Measurements from ENCODE around the gene IGSF9.

The IGSF9 gene

DNA sequence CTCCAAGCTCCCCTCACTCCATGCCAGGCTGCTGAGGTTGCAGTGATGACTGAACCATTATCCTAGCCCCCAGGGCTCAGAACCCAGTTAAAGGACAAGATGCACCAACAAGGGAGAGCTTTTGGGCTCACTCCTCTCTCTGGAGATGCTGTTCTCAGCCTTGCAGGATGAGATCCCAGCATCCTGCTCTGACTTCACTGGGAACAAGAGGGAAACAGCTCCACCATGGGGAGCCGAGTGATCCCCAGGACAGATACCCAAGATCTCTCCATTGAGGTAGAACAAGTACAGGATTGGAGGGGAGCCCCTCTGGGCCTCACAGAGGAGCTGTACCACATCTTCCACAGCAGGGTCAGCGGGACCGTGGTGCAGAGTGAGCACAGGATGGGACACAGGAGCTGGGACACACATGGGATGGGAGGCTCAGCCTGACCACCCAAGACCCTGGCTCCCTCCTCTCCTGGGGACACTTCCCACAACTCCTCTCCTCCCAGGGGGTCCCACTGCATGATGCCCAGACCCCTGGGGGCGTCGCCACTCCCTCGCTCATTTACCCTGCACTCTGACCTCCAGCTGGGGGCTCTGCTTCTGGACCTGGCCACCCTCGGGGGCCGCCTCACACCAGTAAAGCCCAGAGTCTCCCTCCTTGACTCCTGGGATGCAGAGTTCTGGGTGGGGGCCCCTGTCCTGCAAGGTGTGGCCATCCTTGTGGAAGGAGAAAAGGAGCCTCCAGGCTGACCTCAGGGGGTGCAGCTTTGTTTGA lies 27.2 kb upstream of the IGSF9 start:
- no peak for DNase-seq

- no peak for DNase-seq
These were observed 25.5 kb upstream of the IGSF9 start for GRCh38 chr1:159970932-159971342.

DNA sequence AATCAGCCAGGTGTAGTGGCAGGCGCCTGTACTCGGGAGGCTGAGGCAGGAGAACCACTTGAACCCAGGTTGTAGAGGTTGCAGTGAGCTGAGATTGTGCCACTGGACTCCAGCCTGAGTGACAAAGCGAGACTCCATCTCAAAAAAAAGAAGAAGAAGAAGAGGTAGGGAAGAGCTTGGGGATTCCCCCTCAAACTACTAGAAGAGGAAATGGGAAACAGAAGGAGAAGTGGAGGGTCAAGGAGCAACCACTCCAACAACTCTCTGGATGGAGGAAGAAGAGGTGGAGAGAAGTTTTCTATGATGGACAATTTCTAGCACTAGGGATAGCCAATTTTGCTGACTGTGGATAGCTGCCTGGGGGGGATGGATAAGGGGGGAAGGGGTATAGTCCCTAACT lies 23.5 kb upstream of the IGSF9 start:
- no peak for DNase-seq

DNA sequence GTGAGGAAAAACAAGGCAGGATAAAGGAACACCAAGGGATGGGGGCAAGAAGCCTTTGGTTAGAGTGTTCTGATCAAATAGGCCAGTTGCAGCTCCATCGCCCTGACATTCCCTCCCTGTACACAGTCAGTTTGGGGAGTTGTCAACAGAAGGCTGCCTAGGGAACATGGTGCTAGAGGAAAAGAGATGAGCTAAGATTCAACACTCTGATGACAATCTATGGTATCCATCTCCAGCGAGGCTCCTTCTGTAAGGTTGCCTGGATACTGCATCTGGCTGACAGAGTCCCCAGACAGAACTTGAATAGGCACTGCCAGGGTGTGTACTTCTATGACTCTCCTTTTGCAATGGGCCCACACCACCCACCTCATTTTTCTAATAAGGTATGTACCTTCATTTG lies 19.9 kb upstream of the IGSF9 start:
- DNase-seq = no peak

DNA sequence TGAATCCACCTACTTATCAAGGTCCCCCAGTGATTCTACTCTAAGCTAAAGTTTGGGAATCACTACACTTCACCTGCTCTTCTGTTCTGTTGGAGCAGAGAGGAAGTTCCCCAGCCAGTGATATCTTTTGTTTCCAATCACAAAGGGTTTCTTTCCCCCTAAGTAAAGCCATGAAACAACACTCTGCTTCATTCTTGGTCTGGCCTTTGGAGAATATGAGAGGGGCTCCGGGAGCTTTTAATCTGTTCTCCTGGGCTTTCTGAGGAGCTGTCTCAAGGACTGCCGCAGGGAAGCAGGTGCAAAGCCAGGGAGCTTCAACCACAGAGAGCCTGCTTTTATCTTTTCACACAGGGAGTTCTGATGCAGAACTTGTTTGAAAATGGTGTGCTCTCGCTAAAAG lies 18.7 kb upstream of the IGSF9 start:
- DNase-seq = no peak

DNA sequence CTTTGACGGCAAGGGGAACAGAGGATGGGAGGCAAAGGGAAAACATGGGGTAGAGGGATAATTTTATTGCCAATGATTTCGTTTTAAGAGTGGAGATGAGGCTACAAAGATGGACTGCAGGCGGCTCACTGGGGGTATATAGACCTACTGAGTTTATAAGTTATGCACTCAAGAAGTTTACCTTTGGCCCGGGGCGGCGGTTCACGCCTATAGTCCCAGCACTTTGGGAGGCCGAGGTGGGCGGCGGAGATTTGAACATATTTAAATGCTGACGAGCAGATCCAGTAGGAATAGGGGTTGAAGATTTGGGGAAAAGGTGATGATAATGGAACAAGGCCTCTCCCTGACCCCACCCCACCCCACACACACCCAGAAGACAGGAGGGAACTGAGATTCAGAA lies 16.8 kb upstream of the IGSF9 start:
- DNase-seq = no peak

DNA sequence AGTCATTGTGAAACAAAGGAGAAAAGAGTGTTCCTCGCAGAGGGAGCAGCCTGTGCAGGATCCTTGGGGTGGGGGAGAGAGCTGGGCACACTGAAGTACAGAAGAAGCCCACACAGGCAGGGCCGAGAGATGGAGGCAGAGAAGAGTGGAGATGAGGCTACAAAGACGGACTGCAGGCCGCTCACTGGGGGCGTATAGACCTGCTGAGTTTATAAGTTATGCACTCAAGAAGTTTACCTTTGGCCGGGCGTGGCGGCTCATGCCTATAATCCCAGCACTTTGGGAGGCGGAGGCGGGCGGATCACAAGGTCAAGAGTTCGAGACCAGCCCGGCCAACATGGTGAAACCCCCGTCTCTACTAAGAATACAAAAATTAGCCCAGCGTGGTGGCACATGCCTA lies 16.2 kb upstream of the IGSF9 start:
- DNase-seq = no peak

DNA sequence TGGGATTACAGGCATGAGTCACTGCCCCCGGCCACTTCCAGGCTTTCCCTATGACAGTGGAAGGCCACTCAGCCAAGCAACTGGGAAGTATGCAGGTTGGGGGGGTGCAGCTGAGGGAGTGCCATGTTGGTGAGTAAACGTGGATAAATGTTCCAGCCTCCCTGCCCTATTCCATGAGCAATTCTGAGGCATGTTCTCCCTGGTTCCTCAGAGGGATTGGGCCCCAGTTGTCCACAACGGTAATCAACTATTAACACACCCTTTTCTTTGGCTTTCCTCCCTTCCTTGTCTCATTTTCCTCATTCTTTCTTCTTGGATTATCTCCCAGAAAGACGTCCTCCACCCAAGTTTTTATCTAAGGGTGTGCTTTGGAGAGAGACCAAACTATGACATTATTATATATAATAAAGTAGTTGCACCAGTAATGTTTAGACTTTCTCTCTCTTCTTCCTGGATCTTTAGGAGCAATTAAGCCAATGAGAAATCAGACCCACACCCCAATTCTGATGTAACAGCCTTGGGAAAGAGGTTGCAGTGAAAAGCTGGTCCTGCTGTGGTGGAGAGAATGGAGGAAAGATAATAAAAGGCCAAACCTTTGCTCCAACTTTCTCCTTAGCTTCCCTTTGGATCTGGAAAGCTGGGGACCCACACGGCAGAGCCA lies 15.4 kb upstream of the IGSF9 start:
- DNase-seq = no peak

DNA sequence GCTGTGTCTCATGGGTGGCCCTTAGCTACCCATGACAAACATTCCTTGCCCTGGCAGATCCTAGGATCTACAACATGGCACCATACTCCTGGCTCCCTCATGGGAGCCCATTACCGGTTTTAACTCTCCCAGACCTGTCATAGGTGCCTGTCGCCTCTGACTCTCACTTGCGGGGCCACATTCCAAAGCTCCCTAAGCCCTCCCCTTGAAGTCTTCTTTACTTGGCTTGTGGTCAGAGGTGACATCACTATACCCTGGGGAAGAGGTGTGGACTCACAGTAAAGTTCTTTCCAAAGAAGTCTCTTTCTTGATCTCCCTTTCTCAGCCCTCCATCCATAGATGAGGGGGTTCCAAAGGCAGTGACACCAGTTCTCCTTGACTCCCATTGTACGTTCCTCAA lies 14.0 kb upstream of the IGSF9 start:
- no peak for DNase-seq

- DNase-seq = no peak
These were observed 13.4 kb upstream of the IGSF9 start for GRCh38 chr1:159958719-159959380.

DNA sequence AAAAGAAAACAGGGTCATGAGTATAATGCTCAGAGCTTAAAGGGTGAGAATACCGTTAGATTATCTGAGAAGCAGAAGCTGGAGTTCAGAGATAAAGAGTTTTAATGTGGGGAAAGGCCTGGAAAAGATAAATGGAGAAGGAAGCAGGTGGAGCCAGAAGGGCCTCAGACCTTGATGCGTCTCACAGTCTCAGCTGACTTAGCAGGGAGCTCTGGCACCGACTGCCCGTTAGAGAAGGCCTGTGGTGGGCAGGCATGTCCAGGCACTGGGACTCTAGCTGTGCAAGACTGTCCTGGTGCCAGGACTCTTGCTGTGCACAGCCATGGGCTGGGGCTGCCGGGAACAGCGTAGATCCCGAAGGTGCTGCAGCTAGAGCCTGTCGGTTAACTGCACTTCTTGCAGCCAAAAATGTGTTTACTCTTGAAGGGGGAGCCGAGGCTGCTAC lies 12.4 kb upstream of the IGSF9 start:
- DNase-seq = no peak

GRCh38 chr1:159955456-159955855 lies 10.0 kb upstream of the IGSF9 start:
- no peak for DNase-seq

- no peak for DNase-seq
These were observed 8.4 kb upstream of the IGSF9 start, which contains the start of gene SLAMF9 for GRCh38 chr1:159953536-159954515. Gene SLAMF9, minus strand, starts transcription at chr1:159954237. Its CDS starts 100 bp downstream, at chr1:159954137.

- DNase-seq = no peak
These were observed 7.5 kb upstream of the IGSF9 start for GRCh38 chr1:159952932-159953331.

GRCh38 chr1:159951551-159951950 lies 6.1 kb upstream of the IGSF9 start:
- no peak for DNase-seq

DNA sequence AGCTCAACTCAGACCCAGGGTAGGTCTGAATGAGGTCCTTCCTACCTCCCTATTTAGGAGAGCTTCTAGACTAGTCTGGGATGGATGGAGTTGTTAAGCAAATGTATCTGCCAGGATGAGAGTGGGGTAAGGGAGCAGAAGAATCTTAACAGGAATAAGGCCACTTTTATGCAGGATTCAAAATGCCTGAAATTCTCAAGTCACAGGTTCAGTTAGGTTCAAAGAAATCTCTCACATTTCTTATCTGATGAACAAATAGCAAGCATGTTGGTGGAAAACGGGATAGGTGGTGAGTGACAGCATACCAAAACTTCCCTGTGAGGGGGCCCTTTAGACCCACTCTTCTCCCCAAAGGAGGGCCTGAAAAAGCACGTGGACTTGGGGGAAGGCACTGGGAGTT lies 5.6 kb upstream of the IGSF9 start:
- DNase-seq = no peak

DNA sequence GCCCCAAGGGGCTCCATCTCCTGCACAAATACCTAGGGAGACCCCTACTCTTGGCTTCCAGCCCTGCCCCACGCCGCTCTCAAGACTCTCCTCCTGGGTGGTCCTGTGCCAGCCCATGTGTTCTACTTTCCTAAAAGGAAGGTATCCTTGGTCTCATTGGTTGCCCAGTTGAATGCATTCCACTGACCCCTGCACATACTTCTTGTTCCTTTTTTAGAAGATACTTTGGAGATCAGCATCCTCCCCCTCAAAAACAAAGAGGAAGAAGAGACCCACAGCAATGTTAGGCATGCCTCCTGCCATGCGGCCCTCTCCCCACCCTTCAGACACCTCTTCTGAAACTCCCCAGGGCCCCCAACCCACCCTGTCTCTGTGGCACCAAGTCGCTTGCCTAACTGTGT lies 4.6 kb upstream of the IGSF9 start:
- no peak for DNase-seq

DNA sequence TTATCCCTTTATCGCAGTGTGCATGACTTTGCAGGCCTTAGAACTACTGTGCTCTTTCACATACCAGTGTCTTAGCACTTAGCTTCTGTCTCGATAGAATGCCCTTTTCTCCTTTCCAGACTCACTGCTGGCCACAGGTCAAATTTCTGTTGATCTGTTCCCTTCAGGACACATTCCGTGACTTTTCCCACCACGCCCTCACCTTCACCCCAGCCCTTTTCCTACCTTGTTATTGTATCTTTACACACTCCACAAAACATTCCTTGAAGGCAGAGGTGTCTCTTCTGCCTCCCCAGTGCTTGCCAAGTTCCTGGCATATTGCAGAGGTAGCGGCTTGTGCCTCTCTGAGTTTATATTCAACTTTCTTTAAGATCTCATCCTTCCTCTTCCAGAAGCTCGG lies 3.7 kb upstream of the IGSF9 start:
- no peak for DNase-seq

- DNase-seq = no peak
These were observed 2.5 kb upstream of the IGSF9 start for GRCh38 chr1:159947942-159948341.

DNA sequence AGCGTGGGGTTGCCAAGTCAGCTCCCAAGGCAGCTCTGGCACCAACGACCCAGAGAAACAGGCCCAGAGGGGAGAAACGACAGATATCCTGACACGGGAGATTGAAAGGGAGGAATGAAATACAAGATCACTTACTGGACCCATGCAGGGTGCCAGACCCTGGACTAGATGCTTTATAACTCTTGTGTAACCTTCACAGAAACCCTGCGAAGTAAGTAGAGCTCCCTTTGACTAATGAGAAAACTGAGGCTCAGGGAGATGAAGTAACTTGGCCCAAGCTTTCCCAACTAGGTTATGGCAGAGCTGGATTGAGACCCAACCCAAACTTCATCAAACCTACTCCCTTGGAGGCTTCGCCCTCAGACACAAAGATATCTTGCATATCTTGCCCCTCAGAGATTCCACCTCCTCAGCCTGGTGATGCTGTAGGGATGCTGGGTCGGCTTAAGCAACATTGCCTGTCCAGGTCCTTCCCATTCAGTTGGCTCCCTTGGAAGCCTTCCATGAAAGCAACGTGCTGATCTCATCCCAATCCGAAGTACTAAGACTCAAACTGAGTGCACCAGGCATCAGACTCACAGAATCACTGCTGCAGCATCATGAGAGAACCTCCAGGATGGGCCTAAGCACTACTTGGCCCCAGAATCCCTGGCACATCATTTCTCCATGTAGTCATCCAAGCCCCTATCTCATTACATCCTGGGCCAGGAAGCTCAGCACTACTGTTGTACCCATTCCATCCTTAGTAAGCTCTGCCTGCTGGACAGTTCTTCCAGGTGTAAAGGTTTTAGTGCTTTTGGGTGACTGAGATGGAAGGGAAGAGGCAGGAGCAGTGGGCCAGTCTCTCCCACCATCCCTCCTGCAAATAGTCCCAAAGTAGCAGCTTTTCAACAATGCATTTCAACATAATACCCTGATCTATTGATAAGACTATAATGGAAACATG lies 1.1 kb upstream of the IGSF9 start:
- no peak for DNase-seq

GRCh38 chr1:159944623-159945455 lies 574 bp downstream of the IGSF9 start:
- DNase-seq = no peak

Measured in CD4-positive, alpha-beta T cell treated with Interleukin-12 subunit alpha and Interleukin-12 subunit beta, for 1 hour (primary cell).